Natural killer cell (primary cell): ENCODE data around the gene MAP2K6. TPM values are rescaled to one million over a fixed set of nuclear protein-coding genes. Genes with fewer than 3 reads are reported as not detected.

Experiments used
- ATAC-seq, 3 donors: fragments of 150-1000 bp in 2 of 3; fragments of 200-7000 bp in 1 of 3; cut with Tn5 transposase; 1 replicate in 1 of 3; 2 replicates in 2 of 3; pipeline ENCODE4 v1.10.0; 2021; ENCODE audit warnings: mild to moderate bottlenecking in 2 of 3, moderate library complexity in 2 of 3
- DNase-seq, 2 donors: peaks; one replicate each; pipeline versions ENCODE4 v3.0.0 to v3.0.0-alpha.2; 2013 to 2021; ENCODE audit warnings: mixed read lengths in 1 of 2
- H3K27ac ChIP-seq: one replicate; pipeline ENCODE4 v1.5.1; 2013; ENCODE audit warnings: mild to moderate bottlenecking, low read length
- H3K27me3 ChIP-seq: one replicate; pipeline ENCODE4 v1.6.1; 2013; ENCODE audit warnings: low read length; ENCODE audit not compliant: control insufficient read depth, insufficient read depth
- H3K36me3 ChIP-seq: one replicate; pipeline ENCODE4 v1.6.1; 2013; ENCODE audit warnings: low read length; ENCODE audit not compliant: control insufficient read depth, insufficient read depth
- H3K4me1 ChIP-seq: one replicate; pipeline ENCODE4 v1.6.1; 2013; ENCODE audit warnings: low read length; ENCODE audit not compliant: control insufficient read depth, insufficient read depth
- H3K4me3 ChIP-seq: one replicate; pipeline ENCODE4 v1.5.1; 2013; ENCODE audit warnings: low read length
- H3K9me3 ChIP-seq: one replicate; pipeline ENCODE4 v1.6.1; 2013; ENCODE audit warnings: low read length; ENCODE audit not compliant: control insufficient read depth, insufficient read depth
- H3K27ac Mint-ChIP-seq, 2 donors: one replicate each; pipeline ENCODE4 v1.8.0; 2022; ENCODE audit warnings: mild to moderate bottlenecking in 2 of 2, mixed read lengths in 2 of 2, moderate library complexity in 1 of 2
- H3K27me3 Mint-ChIP-seq, 2 donors: one replicate each; pipeline ENCODE4 v1.8.0; 2022; ENCODE audit warnings: low read depth in 2 of 2, mixed read lengths in 2 of 2
- H3K36me3 Mint-ChIP-seq: one replicate; pipeline ENCODE4 v1.8.0; 2022; ENCODE audit warnings: mixed read lengths
- H3K4me1 Mint-ChIP-seq, 2 donors: one replicate each; pipeline ENCODE4 v1.8.0; 2022; ENCODE audit warnings: mixed read lengths in 2 of 2
- H3K4me3 Mint-ChIP-seq: one replicate; pipeline ENCODE4 v1.8.0; 2022; ENCODE audit warnings: mild to moderate bottlenecking, moderate library complexity, mixed read lengths
- H3K9me3 Mint-ChIP-seq, 2 donors: one replicate each; pipeline ENCODE4 v1.8.0; 2022; ENCODE audit warnings: mixed read lengths in 2 of 2
- CTCF ChIP-seq: fragments of 200-600 bp; IDR thresholded peaks from one replicate; pipeline ENCODE4 v1.8.0; 2022; ENCODE audit warnings: antibody characterized with exemption
- whole genome bisulfite sequencing: methylation state at CpG from one replicate; pipeline ENCODE4 v1.1.7; 2013; ENCODE audit warnings: missing lambda C conversion rate; ENCODE audit not compliant: insufficient coverage; 5-methylcytosine and 5-hydroxymethylcytosine counted together
- intact Hi-C: fragments of 100-400 bp; cut with micrococcal nuclease; formaldehyde crosslinking; loops from one replicate; pipeline ENCODE4 v1.14.2; 2022
- total RNA-seq, 4 donors: library from RNA; stranded (reverse); fragments of 120-200 nt in 1 of 4; gene quantifications; one replicate each; pipeline versions ENCODE4 v1.2.3 to v1.2.4, GENCODE V29; 2013 to 2022

Gene MAP2K6
- total RNA-seq, 3 donors from 2014 or later (not counting 1 experiment from before 2014, with no cell fraction given) = 11.8 to 16.9 (median 14.0) TPM

- Histone ChIP-seq H3K4me3 (no peak overlapping the region), H3K27ac (no peak overlapping the region), H3K9me3 (no peaks in the 10 kb centered on the region), H3K27me3 (no peaks in the 10 kb centered on the region), H3K36me3 (no peaks in the 10 kb centered on the region), H3K4me1 (no peaks in the 10 kb centered on the region)
- intact Hi-C loops = no loop called here
- H3K9me3 Mint-ChIP-seq = no peaks in the 10 kb centered on the region
- ATAC-seq (no peak), DNase-seq (peak in 1 of 2 donors; percentile 4)
- peak overlapping the region in 1 of 2 donors; percentile 14 for H3K27ac Mint-ChIP-seq
- peaks cover 5 to 15% of the 10 kb centered on the region in 2 donors for H3K4me1 Mint-ChIP-seq
- 48% methylated on average over 2 of the region's 3 CpGs for WGBS
- no peak overlapping the region for H3K4me3 Mint-ChIP-seq
- no peaks in the 10 kb centered on the region for H3K36me3 Mint-ChIP-seq
- no peaks in the 10 kb centered on the region for H3K27me3 Mint-ChIP-seq
- no peak for TF ChIP-seq CTCF
Measured at GRCh38 chr17:69485901-69486643, 71.6 kb downstream of the MAP2K6 start.

GRCh38 chr17:69486779-69487637, 72.5 kb downstream of the MAP2K6 start:
- 93% methylated on average over 13 of the region's 13 CpGs for WGBS
- Histone ChIP-seq H3K4me3 (no peak overlapping the region), H3K9me3 (no peaks in the 10 kb centered on the region), H3K27ac (no peak overlapping the region), H3K4me1 (no peaks in the 10 kb centered on the region), H3K27me3 (no peaks in the 10 kb centered on the region), H3K36me3 (no peaks in the 10 kb centered on the region)
- H3K27me3 Mint-ChIP-seq = no peaks in the 10 kb centered on the region
- H3K4me3 Mint-ChIP-seq = no peak overlapping the region
- H3K9me3 Mint-ChIP-seq = no peaks in the 10 kb centered on the region
- ATAC-seq (no peak), DNase-seq (no peak)
- no peak for TF ChIP-seq CTCF
- no peak overlapping the region for H3K27ac Mint-ChIP-seq
- no peaks in the 10 kb centered on the region for H3K36me3 Mint-ChIP-seq
- intact Hi-C loops = no loop called here
- peaks cover 10 to 25% of the 10 kb centered on the region in 2 donors for H3K4me1 Mint-ChIP-seq

- Histone ChIP-seq H3K4me1 (no peaks in the 10 kb centered on the region), H3K4me3 (no peak overlapping the region), H3K27ac (no peak overlapping the region), H3K27me3 (no peaks in the 10 kb centered on the region), H3K36me3 (no peaks in the 10 kb centered on the region), H3K9me3 (no peaks in the 10 kb centered on the region)
- TF ChIP-seq CTCF = no peak
- H3K27ac Mint-ChIP-seq = no peak overlapping the region
- 100% methylated on average over 2 of the region's 4 CpGs for WGBS
- peaks cover 18 to 33% of the 10 kb centered on the region in 2 donors for H3K4me1 Mint-ChIP-seq
- ATAC-seq = no peak
- H3K9me3 Mint-ChIP-seq = no peaks in the 10 kb centered on the region
- no peak overlapping the region for H3K4me3 Mint-ChIP-seq
- intact Hi-C loops = no loop called here
- no peaks in the 10 kb centered on the region for H3K27me3 Mint-ChIP-seq
- no peaks in the 10 kb centered on the region for H3K36me3 Mint-ChIP-seq
- DNase-seq = no peak
Measured at GRCh38 chr17:69489313-69489712, 74.8 kb downstream of the MAP2K6 start.
